Stimulated activated CD4-positive, alpha-beta T cell treated with anti-CD3 and anti-CD28 coated beads, Interleukin-1b, Interleukin-23, amount 100 ng/mL, for 1 hour (primary cell): ENCODE data around the gene HDAC10.
"Not testable (repeated sequence)": the region's sequence is repeated elsewhere in the genome, so short reads cannot be mapped to it uniquely, and the experiment has no call there.

Source experiments
- DNase-seq, 2 donors: peaks; one replicate each; pipeline ENCODE4 v3.0.0-alpha.2; 2020; ENCODE audit warnings: low read depth in 2 of 2

The HDAC10 gene

DNA sequence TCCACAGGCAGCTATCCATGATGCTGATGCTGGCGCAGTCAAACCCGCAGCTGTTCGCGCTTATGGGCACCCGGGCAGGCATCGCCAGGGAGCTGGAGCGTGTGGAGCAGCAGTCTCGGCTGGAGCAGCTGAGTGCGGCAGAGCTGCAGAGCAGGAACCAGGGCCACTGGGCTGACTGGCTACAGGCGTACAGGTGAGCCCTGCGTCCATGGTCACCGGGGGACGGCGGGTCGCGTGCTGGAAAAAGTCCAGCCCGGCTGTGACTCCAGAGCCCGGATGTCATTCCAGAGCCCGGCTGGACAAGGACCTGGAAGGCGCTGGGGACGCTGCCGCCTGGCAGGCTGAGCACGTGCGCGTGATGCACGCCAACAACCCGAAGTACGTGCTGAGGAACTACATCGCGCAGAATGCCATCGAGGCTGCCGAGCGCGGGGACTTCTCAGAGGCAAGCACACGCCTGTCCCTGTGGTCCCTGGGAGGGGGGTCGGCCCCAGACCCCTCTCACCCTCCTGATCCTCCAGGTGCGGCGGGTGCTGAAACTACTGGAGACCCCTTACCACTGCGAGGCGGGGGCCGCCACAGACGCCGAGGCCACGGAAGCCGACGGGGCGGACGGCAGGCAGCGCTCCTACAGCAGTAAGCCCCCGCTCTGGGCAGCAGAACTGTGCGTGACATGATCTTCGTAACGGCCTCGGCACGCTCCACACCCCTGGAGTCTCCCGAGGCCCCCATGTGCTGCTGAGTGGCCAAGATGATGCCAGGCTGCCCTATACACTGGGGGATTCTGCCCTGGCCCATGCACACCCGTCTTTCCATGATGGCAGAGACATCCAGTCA lies 34.2 kb downstream of the HDAC10 start:
- DNase-seq: no peak

DNA sequence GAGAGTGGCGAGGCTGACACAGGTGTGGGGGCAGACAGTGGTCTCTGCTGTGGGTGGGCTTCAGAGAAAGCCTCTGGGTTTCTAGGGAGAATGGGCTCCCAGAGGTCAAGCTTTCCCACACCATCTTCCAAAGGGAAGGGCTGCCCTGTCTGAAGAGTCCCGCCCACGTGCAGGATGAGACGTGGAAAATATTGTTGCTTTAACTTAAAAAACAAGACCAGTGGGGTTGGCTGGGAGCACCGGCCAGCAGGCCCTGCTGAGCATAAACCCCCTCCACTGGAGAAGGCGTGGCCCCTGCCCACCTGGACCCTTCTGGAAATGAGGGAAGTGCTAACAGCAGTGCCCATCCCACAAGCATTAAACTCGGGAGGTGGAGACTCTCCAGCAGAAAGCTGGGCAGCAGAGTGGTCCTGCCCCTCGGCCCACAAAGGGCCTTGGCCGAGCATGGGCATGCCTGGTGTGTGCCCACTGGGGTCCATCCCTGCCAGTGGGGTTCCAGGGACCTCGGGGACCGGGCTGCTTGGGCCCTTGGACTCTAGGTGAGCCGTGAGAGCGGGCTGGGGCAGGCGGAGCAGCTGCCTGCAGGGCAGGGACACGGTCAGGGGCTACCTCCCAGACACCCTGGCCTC lies 34.9 kb downstream of the HDAC10 start:
- no peak for DNase-seq

DNA sequence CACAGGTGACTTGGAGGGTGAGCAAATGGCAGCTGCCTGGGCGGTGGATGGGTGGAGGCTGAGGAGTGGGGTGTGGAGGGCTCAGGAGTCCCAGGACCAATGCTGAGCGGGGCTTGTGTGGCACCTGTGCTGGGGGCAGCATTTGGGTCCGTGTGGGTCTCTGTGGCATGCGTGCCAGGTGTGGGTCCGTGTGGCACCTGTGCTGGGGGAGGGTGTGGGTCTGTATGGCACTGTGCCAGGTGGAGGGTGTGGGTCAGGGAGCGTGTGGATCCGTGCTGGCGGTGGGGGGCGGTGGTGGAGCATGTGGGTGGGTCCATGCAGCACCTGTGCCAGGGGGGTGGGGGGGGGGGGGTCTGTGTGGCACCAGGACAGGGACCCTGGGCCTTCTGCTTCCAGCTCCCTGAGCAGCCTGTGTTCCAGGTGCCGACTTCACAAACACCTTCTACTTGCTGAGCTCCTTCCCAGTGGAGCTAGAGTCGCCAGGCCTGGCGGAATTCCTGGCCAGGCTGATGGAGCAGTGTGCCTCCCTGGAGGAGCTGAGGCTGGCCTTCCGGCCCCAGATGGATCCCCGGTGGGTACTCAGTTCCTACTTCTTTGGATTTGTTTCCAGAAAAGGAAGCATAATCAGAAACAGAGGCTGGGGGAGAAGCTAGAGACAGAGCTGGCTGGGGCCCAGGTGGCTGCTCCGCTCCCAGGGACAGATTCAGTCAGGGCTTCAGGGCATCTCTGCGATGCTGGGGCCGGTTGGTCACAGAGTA lies 35.6 kb downstream of the HDAC10 start:
- DNase-seq: no peak

DNA sequence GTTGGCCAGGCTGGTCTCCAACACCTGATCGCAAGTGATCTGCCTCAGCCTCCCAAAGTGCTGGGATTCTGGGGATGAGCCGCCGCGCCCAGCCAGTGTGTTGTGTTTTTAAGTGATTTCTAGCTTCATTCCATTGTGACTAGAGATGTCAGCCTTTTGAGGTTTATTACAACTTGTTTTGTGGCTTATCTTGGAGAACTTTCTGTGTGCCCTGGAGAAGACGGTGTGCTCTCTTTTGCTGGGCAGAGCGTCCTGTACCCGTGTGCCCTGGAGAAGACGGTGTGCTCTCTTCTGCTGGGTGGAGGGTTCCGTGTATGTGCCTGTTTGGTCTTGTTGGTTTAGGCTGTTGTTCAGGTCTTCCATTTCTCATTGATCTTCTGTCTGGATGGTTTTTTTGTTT lies 37.8 kb downstream of the HDAC10 start:
- no peak for DNase-seq

DNA sequence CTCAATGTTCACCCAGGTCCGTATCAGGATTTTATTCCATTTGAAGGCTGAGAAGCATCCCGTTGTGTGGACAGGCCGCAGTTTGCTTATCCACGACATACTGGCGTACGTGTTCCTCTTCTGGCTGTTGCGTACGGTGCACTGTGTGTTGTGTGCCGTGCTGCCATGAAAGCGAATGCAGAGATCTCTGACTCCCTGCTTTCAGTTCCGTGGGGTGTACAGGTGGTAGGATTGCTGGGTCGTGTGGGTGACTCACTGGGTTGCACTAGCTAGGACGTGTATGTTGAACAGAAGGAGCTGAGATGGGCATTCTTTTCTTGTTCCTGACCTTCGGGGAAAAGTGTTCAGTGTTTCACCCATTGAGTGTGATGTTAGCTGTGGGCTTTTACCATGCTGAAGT lies 39.9 kb downstream of the HDAC10 start:
- no peak for DNase-seq

DNA sequence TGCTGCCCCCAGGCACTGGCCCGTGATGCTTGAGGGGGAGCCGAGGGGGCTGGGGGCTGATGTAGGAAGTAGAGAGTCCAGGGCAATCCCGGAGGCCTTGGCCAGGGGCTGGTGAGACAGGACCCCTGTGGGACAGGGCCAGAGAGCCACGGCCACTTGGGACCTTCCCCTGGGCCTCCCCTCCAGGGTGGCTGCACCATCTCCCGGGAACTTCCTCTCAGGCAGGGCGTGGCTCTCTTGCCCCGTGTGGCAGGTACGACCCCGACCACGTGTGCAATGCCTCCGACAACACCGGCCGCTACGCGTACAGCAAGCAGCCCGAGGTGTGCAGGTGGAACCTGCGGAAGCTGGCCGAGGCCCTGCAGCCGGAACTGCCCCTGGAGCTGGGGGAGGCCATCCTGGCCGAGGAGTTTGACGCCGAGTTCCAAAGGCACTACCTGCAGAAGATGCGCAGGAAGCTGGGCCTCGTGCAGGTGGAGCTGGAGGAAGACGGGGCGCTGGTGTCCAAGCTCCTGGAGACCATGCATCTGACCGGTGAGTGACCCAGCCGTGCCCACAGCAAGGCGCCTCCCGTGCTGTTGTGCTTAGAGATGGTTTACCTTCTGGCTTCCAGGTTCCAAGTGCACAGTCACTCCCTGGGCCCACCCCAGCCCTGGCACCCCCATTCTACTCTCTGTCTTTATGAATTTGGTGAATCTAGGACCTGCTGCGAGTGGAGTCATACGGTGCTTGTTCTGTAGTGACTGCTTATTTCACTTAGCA lies 40.5 kb downstream of the HDAC10 start:
- DNase-seq: no peak

- peak; percentile 42 to 52 for DNase-seq
Measured at GRCh38 chr22:50209893-50210292, 41.2 kb downstream of the HDAC10 start.

DNA sequence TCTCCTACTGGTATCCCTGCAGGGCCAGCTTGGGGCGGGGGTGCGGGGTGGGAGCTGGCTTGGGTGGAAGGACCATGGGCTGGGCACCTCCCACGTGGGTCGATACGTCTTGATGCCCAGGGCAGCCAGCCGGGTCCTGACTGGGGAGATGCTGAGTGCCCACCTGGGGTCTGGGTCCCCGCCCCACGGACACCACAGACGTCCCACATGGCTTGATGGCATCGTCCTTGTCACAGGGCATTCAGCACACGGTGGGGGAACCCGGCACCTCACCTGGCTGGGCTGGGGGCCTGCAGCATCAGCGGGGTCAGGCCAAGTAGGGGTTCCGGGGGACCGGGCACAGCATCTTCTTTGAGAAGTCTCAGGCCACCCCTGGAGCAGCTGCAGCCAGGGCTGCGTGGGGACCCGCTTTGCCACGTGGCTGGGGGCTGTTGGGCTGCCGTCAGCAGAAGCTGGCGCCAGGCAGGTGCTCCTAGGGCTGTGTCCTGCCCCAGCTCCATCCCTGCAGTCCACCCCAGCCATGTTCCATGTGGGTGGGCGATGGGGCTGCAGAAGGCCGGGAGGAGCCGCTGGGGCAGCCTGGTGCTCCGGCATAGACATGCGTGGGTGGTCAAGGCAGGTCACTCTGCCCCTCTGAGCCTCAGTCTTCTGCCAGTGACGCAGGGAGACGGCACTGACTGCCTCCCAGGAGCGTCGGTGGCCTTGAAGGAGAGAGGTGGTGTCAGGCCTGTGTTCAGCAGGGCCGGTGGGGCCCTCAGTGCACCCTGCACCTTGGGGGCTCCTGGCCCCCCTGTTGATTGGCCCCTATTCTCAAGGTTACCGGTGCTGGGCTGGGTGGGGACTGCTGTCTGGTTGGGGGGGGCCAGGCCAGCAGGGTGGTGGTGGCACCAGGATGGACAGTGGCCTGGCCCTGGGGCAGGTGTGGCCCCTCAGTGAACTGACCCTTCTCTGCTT lies 41.8 kb downstream of the HDAC10 start:
- DNase-seq: no peak

DNA sequence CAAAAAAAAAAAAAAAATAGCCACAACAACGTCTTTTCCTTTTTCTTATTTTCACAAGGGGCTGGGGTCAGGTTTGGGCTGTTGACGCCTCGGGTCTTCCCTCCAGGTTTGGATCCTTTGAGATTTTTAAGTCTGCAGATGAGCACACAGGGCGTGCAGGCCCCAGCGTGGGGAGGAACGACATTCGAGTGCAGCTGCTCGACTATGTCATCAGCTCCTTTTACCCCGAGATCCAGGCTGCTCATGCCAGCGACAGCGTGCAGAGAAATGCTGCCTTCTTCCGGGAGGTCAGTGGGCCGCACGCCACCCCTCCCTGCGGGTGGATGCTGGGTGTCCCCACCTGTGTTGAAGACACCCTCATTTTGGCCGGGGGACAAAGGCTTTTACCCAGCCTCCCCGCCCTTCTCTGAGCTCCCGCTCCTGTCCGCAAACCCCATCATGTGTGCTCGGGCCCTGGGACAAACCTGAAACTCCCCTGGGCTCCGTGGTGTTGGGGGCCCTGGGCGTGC lies 42.6 kb downstream of the HDAC10 start:
- no peak for DNase-seq

DNA sequence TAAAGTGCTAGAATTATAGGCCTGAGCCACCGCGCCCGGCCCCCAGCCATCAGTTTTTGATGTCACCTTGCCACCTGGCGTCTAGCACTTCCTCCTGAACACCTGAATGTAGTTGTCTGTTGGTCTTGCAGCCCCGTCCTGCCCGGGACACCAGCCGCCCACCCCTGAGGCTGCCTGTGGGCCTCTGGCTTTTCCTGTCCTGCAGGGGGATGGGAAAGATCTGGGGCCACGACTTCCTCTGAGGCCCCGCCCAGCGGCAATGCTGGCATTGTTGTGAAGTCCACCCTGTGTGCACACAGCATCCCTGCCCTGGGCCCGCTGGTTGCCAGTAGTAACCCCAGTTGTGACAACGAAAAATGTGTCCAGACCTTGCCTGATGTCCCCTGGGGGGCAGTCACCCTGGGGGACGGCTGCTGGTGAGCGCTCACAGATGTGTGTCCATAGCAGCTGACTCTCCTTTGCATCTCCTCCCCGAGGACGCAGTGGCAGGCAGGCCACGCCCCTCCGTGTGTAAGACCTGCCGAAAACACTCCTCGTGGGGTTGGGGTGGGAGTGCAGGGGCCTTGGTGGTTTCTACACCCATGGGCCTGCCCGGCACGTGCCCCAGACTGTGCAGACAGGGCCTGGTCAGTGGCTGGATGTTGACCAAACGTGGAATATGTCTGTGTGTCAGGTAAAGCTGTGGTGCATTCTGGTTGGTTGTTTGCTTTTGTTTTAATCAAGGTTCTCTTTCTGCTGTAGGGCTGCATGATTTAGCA lies 43.5 kb downstream of the HDAC10 start:
- no peak for DNase-seq

DNA sequence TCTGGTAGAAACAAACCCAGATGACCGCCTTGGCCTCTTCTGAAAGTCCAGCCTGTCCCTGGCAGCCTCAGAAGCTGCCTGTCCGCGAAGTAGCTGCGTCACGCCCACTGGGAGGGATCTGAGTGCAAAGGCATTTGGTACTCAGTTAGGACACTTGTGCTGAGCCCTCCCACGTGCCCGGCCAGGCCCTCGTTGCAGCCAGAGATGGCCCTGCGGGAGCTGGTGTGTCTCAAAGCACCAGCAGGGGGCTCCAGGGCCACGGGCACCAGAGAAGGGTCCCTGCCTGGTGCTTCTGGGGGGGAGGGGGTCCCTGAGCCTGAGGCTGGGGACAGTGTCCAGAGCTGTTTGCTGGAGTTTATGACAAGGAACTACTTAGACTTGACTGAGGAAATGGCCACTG lies 44.5 kb downstream of the HDAC10 start:
- no peak for DNase-seq

GRCh38 chr22:50205781-50206569 lies 45.1 kb downstream of the HDAC10 start:
- no peak for DNase-seq

- DNase-seq: not testable (repeated sequence)
Measured at GRCh38 chr22:50204998-50205397, 46.1 kb downstream of the HDAC10 start.

DNA sequence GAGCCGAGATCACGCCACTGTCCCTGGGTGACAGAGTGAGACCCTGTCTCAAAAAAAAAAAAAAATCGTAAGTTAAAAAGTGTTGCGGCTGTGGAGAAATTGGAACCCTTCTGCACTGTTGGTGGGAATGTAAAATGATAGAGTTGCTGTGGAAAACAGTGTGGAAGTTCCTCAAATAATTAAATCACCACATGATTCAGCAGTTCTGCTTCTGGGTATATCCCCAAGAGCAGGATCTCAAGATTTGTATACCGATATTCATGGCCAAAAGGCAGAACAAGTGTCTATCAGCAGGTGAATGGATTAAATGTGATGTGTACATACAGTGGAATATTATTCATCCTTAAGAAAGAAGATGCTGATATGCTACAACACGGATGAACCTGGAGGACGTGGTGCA lies 46.5 kb downstream of the HDAC10 start:
- no peak for DNase-seq

DNA sequence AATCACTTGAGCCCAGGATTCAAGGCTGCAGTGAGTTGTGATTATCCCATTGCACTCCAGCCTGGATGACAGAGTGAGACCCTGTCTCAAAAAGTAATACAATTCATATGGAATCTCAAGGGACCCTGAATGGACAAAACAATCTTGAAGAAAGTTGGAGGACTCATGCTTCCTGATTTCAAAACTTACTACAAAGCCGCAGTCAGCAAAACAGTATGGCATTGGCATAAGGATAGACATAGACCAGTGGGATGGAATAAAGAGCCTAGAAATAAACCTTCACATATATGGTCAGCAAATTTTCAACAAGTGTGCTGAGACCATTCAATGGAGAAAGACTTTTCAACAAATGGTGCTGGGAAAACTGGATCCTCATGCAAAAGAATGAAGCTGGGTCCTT lies 47.8 kb downstream of the HDAC10 start:
- no peak for DNase-seq

- DNase-seq: no peak
Measured at GRCh38 chr22:50202130-50202666, 48.9 kb downstream of the HDAC10 start.

GRCh38 chr22:50201191-50202129 lies 49.6 kb downstream of the HDAC10 start:
- no peak for DNase-seq
